Ectodermal cell (in vitro differentiated cells): Measurements from ENCODE around the gene GPC4.
A peak's percentile ranks its signal among the peaks of the same experiment; 100 is the strongest.

Experiments used
- H3K27ac ChIP-seq: 2 replicates; pipeline ENCODE4 v1.7.0; 2013; ENCODE audit warnings: mild to moderate bottlenecking, low read depth, low read length; ENCODE audit not compliant: insufficient read depth, poor library complexity, severe bottlenecking
- H3K27me3 ChIP-seq: 2 replicates; pipeline ENCODE4 v1.7.0; 2013; ENCODE audit warnings: mild to moderate bottlenecking, low read length; ENCODE audit not compliant: insufficient read depth, control insufficient read depth, poor library complexity, severe bottlenecking
- H3K36me3 ChIP-seq: one replicate; pipeline ENCODE4 v1.7.0; 2013; ENCODE audit warnings: low read length; ENCODE audit not compliant: control insufficient read depth, insufficient read depth
- H3K4me1 ChIP-seq: one replicate; pipeline ENCODE4 v1.7.0; 2013; ENCODE audit warnings: low read length; ENCODE audit not compliant: control insufficient read depth, insufficient read depth
- H3K4me3 ChIP-seq: 2 replicates; pipeline ENCODE4 v1.7.0; 2013; ENCODE audit warnings: low read depth, low read length, control low read depth; ENCODE audit not compliant: insufficient read depth
- H3K9me3 ChIP-seq: 2 replicates; pipeline ENCODE4 v1.7.0; 2013; ENCODE audit warnings: mild to moderate bottlenecking, low read length, moderate library complexity; ENCODE audit not compliant: control insufficient read depth
- WGBS, 2 experiments: methylation state at CpG; one replicate each; pipeline ENCODE4 v1.1.7; 2013; ENCODE audit warnings: missing lambda C conversion rate in 2 of 2; 5-methylcytosine and 5-hydroxymethylcytosine counted together

GPC4 gene

DNA sequence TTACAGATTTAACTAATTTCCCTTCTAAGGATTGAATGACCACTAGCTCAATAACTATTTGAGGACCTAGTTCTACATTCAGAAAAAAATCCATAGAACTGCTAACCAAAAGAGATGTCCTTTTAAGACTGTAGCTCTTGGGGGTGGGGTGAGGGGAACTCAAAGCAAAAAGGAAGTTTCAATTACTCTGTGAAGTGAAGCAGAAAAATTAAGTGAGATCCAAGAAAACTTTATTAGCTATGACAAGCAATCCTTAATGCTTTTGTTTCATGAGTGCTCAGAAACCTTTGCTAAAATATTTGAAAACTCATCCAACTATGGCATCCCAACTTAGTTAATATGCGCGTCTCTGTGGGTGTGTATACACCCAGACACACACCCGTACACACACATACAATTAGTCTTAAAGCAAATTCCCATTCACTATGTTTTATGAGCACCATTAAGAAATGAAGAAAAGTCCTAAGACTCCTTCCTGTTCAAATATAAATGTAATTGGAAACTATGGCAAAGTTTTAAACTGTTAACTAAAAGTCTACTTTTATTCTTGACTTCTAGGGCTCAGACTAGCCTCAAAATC lies 44.5 kb downstream of the GPC4 start:
- no peaks in the 10 kb centered on the region for H3K4me1 ChIP-seq
- WGBS, 2 experiments: 93 to 100% methylated on average over 3 of the region's 3 CpGs
- no peaks in the 10 kb centered on the region for H3K36me3 ChIP-seq
- H3K9me3 ChIP-seq: no peaks in the 10 kb centered on the region
- no peak overlapping the region for H3K4me3 ChIP-seq
- H3K27me3 ChIP-seq: no peaks in the 10 kb centered on the region
- H3K27ac ChIP-seq: no peak overlapping the region

GRCh38 chrX:133369065-133369464 lies 46.2 kb downstream of the GPC4 start:
- Histone ChIP-seq H3K36me3 (no peaks in the 10 kb centered on the region), H3K9me3 (no peaks in the 10 kb centered on the region), H3K4me1 (no peaks in the 10 kb centered on the region), H3K27me3 (no peaks in the 10 kb centered on the region), H3K4me3 (no peak overlapping the region), H3K27ac (no peak overlapping the region)
- 100% methylated on average over 1 of the region's 2 CpGs; no CpG with 5 or more reads in 1 of the 2 experiments for WGBS, 2 experiments

- no peak overlapping the region for H3K27ac ChIP-seq
- H3K9me3 ChIP-seq: no peaks in the 10 kb centered on the region
- no peaks in the 10 kb centered on the region for H3K27me3 ChIP-seq
- H3K4me3 ChIP-seq: no peak overlapping the region
- H3K4me1 ChIP-seq: no peaks in the 10 kb centered on the region
- H3K36me3 ChIP-seq: no peaks in the 10 kb centered on the region
Observed at GRCh38 chrX:133366735-133367134, 48.6 kb downstream of the GPC4 start.

GRCh38 chrX:133365871-133366611 lies 49.2 kb downstream of the GPC4 start:
- WGBS, 2 experiments: 83 to 100% methylated on average over 1 of the region's 1 CpG
- Histone ChIP-seq H3K36me3 (no peaks in the 10 kb centered on the region), H3K4me1 (no peaks in the 10 kb centered on the region), H3K27ac (no peak overlapping the region), H3K27me3 (no peaks in the 10 kb centered on the region), H3K4me3 (no peak overlapping the region), H3K9me3 (no peaks in the 10 kb centered on the region)

- Histone ChIP-seq H3K9me3 (no peaks in the 10 kb centered on the region), H3K4me1 (no peaks in the 10 kb centered on the region), H3K4me3 (no peak overlapping the region), H3K27me3 (no peaks in the 10 kb centered on the region), H3K27ac (no peak overlapping the region), H3K36me3 (no peaks in the 10 kb centered on the region)
- no CpG with 5 or more reads among the region's 1 CpG for WGBS, 2 experiments
Observed at GRCh38 chrX:133364865-133365264, 50.4 kb downstream of the GPC4 start.

GRCh38 chrX:133364196-133364595 lies 51.1 kb downstream of the GPC4 start:
- Histone ChIP-seq H3K4me1 (no peaks in the 10 kb centered on the region), H3K4me3 (no peak overlapping the region), H3K9me3 (no peaks in the 10 kb centered on the region), H3K27ac (no peak overlapping the region), H3K36me3 (no peaks in the 10 kb centered on the region), H3K27me3 (no peaks in the 10 kb centered on the region)
- 90 to 93% methylated on average over 1 of the region's 1 CpG for WGBS, 2 experiments

GRCh38 chrX:133362538-133362937 lies 52.8 kb downstream of the GPC4 start:
- no peaks in the 10 kb centered on the region for H3K27me3 ChIP-seq
- H3K4me1 ChIP-seq: no peaks in the 10 kb centered on the region
- no peak overlapping the region for H3K4me3 ChIP-seq
- H3K36me3 ChIP-seq: no peaks in the 10 kb centered on the region
- H3K9me3 ChIP-seq: no peaks in the 10 kb centered on the region
- WGBS, 2 experiments: 86 to 87% methylated on average over 1 to 2 of the region's 2 CpGs
- no peak overlapping the region for H3K27ac ChIP-seq

DNA sequence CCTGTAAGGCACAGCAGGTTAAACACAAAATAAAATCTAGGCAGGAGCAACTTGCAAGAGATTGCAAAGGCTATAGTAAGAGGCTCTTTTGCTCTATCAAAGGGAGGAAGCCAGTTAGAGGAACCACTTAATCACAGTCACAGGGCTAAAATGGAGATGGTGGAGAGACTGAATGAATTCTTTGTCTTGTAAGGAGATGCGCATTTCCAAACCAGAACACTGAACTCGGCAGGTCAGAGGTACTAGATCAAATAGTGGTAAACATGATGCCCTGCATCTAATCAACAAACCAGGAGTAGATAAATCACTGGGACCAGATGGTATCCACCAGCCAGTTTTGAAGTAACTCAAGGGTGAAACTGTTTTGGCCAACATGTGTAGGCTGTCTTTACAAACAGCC lies 55.8 kb downstream of the GPC4 start:
- WGBS, 2 experiments: 49 to 50% methylated on average over 2 of the region's 2 CpGs
- H3K36me3 ChIP-seq: no peaks in the 10 kb centered on the region
- H3K4me3 ChIP-seq: no peak overlapping the region
- no peaks in the 10 kb centered on the region for H3K27me3 ChIP-seq
- peak overlapping the region; percentile 36 for H3K27ac ChIP-seq
- no peaks in the 10 kb centered on the region for H3K9me3 ChIP-seq
- H3K4me1 ChIP-seq: no peaks in the 10 kb centered on the region

GRCh38 chrX:133353233-133353632 lies 62.1 kb downstream of the GPC4 start:
- Histone ChIP-seq H3K36me3 (no peaks in the 10 kb centered on the region), H3K27ac (no peak overlapping the region), H3K27me3 (no peaks in the 10 kb centered on the region), H3K9me3 (no peaks in the 10 kb centered on the region), H3K4me3 (no peak overlapping the region), H3K4me1 (peaks cover 6% of the 10 kb centered on the region)
- 95 to 97% methylated on average over 2 of the region's 2 CpGs for WGBS, 2 experiments

DNA sequence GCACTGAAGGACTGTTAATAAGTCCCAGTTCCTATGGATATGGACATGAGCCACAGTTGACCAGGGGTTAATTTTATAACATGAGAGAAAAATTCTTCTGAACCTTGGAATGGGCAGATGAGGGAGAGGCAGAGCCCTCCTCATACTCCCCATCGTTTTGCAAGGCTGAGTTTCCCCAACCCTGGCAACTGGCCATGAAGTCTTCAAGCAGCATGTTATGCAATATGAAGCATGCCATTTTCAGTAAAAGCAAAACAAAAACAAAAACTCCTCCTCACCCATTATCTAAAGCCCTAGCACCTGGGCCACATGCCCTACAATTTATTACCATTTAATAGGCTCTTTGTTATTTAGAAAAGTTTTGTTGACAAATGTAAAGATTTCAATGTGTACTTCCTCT lies 64.5 kb downstream of the GPC4 start:
- H3K36me3 ChIP-seq: no peaks in the 10 kb centered on the region
- WGBS, 2 experiments: 40 to 60% methylated on average over 1 of the region's 1 CpG
- peaks cover 6% of the 10 kb centered on the region for H3K4me1 ChIP-seq
- no peaks in the 10 kb centered on the region for H3K27me3 ChIP-seq
- H3K4me3 ChIP-seq: no peak overlapping the region
- no peak overlapping the region for H3K27ac ChIP-seq
- H3K9me3 ChIP-seq: no peaks in the 10 kb centered on the region
